ENCODE results near the gene RFPL3. TPM values are rescaled to one million over a fixed set of nuclear protein-coding genes. Genes with fewer than 3 reads are reported as not detected.

The RFPL3 gene
- total and polyA plus RNA-seq, 2 donors (not counting 3 experiments of a cell fraction or from before 2014, with no cell fraction given) = not detected

GRCh38 chr22:32318361-32318760 is 39.3 kb upstream of the RFPL3 start:
- Histone ChIP-seq H2AFZ (ENCODE audit: low read depth, low read length) (no peak overlapping the region), H3K4me1 (ENCODE audit: control insufficient read depth, extremely low read depth, insufficient read depth, low read length) (peaks cover 6% of the 10 kb centered on the region), H3K27me3 (ENCODE audit: control insufficient read depth in 2 of 2, insufficient read depth in 2 of 2, low read length in 2 of 2) (no peaks in the 10 kb centered on the region), H4K20me1 (replicated peaks; ENCODE audit: control insufficient read depth, extremely low read depth, insufficient read depth, low read length) (no peaks in the 10 kb centered on the region), H3K27ac (ENCODE audit: insufficient read depth, low read depth, low read length) (no peak overlapping the region), H3K4me2 (ENCODE audit: insufficient read depth, low read length) (no peak overlapping the region), H3K9me3 (replicated peaks; ENCODE audit: control insufficient read depth, insufficient read depth, low read length) (no peaks in the 10 kb centered on the region), H3K4me3 (replicated peaks in 1 of 3; ENCODE audit: insufficient read depth in 1 of 3, low read depth in 1 of 3, low read length in 3 of 3) (no peak overlapping the region), H3K9ac (replicated peaks; ENCODE audit: extremely low read depth, insufficient read depth, low read length) (no peak overlapping the region), H3K9me1 (replicated peaks; ENCODE audit: control insufficient read depth, extremely low read depth, insufficient read depth, low read length) (no peaks in the 10 kb centered on the region), H3K36me3 (ENCODE audit: control insufficient read depth in 2 of 2, extremely low read depth in 1 of 2, insufficient read depth in 2 of 2, low read length in 2 of 2) (no peaks in the 10 kb centered on the region), H3K79me2 (ENCODE audit: control insufficient read depth, insufficient read depth, low read length) (peaks cover 2% of the 10 kb centered on the region)
- FAIRE-seq (no peak), DNase-seq (ENCODE audit: low read depth, low spot score) (no peak)
- POLR2A ChIA-PET = no interaction called here
- dilution Hi-C loops (cut with MboI; ENCODE audit: extremely low pct_ligation_motif_present, low sequenced_read_pairs) (no loop called here), intact Hi-C loops (cut with micrococcal nuclease) (no loop called here)
- TF ChIP-seq JUN (IDR thresholded peaks at IDR 0.05; ENCODE audit: borderline replicate concordance, insufficient read depth, insufficient read length, low read depth) (no peak), POLR2AphosphoS5 (IDR thresholded peaks at IDR 0.05; ENCODE audit: insufficient read depth, low read depth, low read length) (no peak), POLR2A (IDR thresholded peaks at IDR 0.05; ENCODE audit: low read depth, low read length) (no peak), EZH2 (IDR thresholded peaks at IDR 0.05; ENCODE audit: borderline replicate concordance, low read depth, low read length, severe bottlenecking) (no peak), MAX (IDR thresholded peaks at IDR 0.05; ENCODE audit: insufficient read depth, insufficient read length) (no peak), FOS (IDR thresholded peaks at IDR 0.05; ENCODE audit: borderline replicate concordance, insufficient read depth, low read length) (no peak)
- CTCF ChIA-PET = interaction anchor here (0.8 to 1.4 kb wide), 2 partner anchors 9 to 16 kb away, joined by 3 read pairs; no protein-coding TSS in a partner anchor
- no TSS peak for BruUV-seq (replicated peaks)

- H2AFZ ChIP-seq (ENCODE audit: low read depth, low read length) = no peak overlapping the region
- no peak for FAIRE-seq
- dilution Hi-C loops (cut with MboI; ENCODE audit: extremely low pct_ligation_motif_present, low sequenced_read_pairs) = no loop called here
- intact Hi-C loops (cut with micrococcal nuclease) = no loop called here
- BruUV-seq (replicated peaks) = no TSS peak
- TF ChIP-seq MYC (IDR thresholded peaks at IDR 0.05; ENCODE audit: low read depth, low read length) (no peak), CTCF (IDR thresholded peaks at IDR 0.05; ENCODE audit: extremely low read depth in 1 of 2, insufficient read depth in 1 of 2, low read depth in 1 of 2, low read length in 2 of 2) (no peak), MAX (IDR thresholded peaks at IDR 0.05; ENCODE audit: insufficient read depth, insufficient read length) (no peak)
- ChIA-PET POLR2A (no interaction called here), CTCF (no interaction called here)
- H3K4me2 ChIP-seq (ENCODE audit: insufficient read depth, low read length) = no peak overlapping the region
- no peaks in the 10 kb centered on the region for H4K20me1 ChIP-seq (replicated peaks; ENCODE audit: control insufficient read depth, extremely low read depth, insufficient read depth, low read length)
- no peak for DNase-seq (ENCODE audit: low read depth, low spot score)
- H3K9ac ChIP-seq (replicated peaks; ENCODE audit: extremely low read depth, insufficient read depth, low read length) = no peak overlapping the region
- no peaks in the 10 kb centered on the region for H3K9me3 ChIP-seq (replicated peaks; ENCODE audit: control insufficient read depth, insufficient read depth, low read length)
- H3K9me1 ChIP-seq (replicated peaks; ENCODE audit: control insufficient read depth, extremely low read depth, insufficient read depth, low read length) = no peaks in the 10 kb centered on the region
- H3K79me2 ChIP-seq (ENCODE audit: control insufficient read depth, insufficient read depth, low read length) = peaks cover 2% of the 10 kb centered on the region
- no peaks in the 10 kb centered on the region for H3K27me3 ChIP-seq (ENCODE audit: control insufficient read depth in 2 of 2, insufficient read depth in 2 of 2, low read length in 2 of 2)
- no peak overlapping the region for H3K27ac ChIP-seq (ENCODE audit: insufficient read depth, low read depth, low read length)
- H3K36me3 ChIP-seq (ENCODE audit: control insufficient read depth in 2 of 2, extremely low read depth in 1 of 2, insufficient read depth in 2 of 2, low read length in 2 of 2) = no peaks in the 10 kb centered on the region
- H3K4me3 ChIP-seq (replicated peaks in 1 of 3; ENCODE audit: insufficient read depth in 1 of 3, low read depth in 1 of 3, low read length in 3 of 3) = no peak overlapping the region
- H3K4me1 ChIP-seq (ENCODE audit: control insufficient read depth, extremely low read depth, insufficient read depth, low read length) = peaks cover 6% of the 10 kb centered on the region
Measured at GRCh38 chr22:32319861-32320406, 37.7 kb upstream of the RFPL3 start.

Measured in endothelial cell of umbilical vein (primary cell).